Measurements from ENCODE around the gene SCFD2. TPM values are rescaled to one million over a fixed set of nuclear protein-coding genes. Genes with fewer than 3 reads are reported as not detected.

Gene SCFD2
- total and polyA plus RNA-seq, 2 of the 8 experiments (the other 6 are each of a cell fraction or from before 2014, with no cell fraction given) = 6.2 to 10.2 TPM

- Histone ChIP-seq H3K27me3 (replicated peaks in 1 of 4; ENCODE audit: control insufficient read depth in 3 of 4, extremely low read depth in 1 of 4, insufficient read depth in 3 of 4, low read length in 3 of 4) (peaks cover 0 to 1% (median 0%) of the 10 kb centered on the region in 4 experiments; a peak in 1 of 7 replicates), H2BK15ac (ENCODE audit: low read length) (no peak overlapping the region), H2BK120ac (replicated peaks; ENCODE audit: low read depth, low read length) (no peak overlapping the region), H3K4me1 (replicated peaks in 1 of 4; ENCODE audit: control insufficient read depth in 3 of 4, insufficient read depth in 4 of 4, low read length in 3 of 4) (no peaks in the 10 kb centered on the region; a peak in 1 of 7 replicates), H4K8ac (ENCODE audit: extremely low read depth, insufficient read depth, low read length) (no peak overlapping the region), H3K27ac (ENCODE audit: low read depth, low read length) (no peak overlapping the region), H3K4me3 (ENCODE audit: extremely low read depth in 1 of 4, insufficient read depth in 2 of 4, low read depth in 3 of 4, low read length in 4 of 4) (no peak overlapping the region), H3K79me2 (ENCODE audit: control insufficient read depth in 1 of 2, insufficient read depth in 2 of 2, low read length in 2 of 2) (no peaks in the 10 kb centered on the region), H3K23ac (ENCODE audit: insufficient read length) (no peak overlapping the region), H3K14ac (ENCODE audit: insufficient read length) (no peak overlapping the region), H3K9ac (replicated peaks in 1 of 4; ENCODE audit: extremely low read depth in 1 of 4, low read depth in 3 of 4, low read length in 3 of 4) (no peak overlapping the region), H3K18ac (ENCODE audit: extremely low read depth, low read length) (no peak overlapping the region), H2AK5ac (ENCODE audit: low read depth, low read length) (no peak overlapping the region), H3K56ac (replicated peaks; ENCODE audit: insufficient read length, low read depth, low read length) (no peak overlapping the region), H2AFZ (ENCODE audit: low read length) (no peak overlapping the region), H4K91ac (replicated peaks; ENCODE audit: insufficient read length, low read length) (no peak overlapping the region), H4K20me1 (replicated peaks in 1 of 2; ENCODE audit: control insufficient read depth in 1 of 2, insufficient read depth in 2 of 2, low read length in 2 of 2) (no peaks in the 10 kb centered on the region), H3K23me2 (ENCODE audit: low read depth, low read length) (no peaks in the 10 kb centered on the region), H2BK12ac (ENCODE audit: low read depth, low read length) (no peak overlapping the region), H2BK20ac (ENCODE audit: low read length) (no peak overlapping the region), H3K4ac (replicated peaks; ENCODE audit: insufficient read length, low read depth, low read length) (no peak overlapping the region), H2BK5ac (ENCODE audit: low read depth, low read length) (no peak overlapping the region), H3K4me2 (ENCODE audit: insufficient read depth in 1 of 2, low read depth in 2 of 2, low read length in 2 of 2) (no peak overlapping the region), H3K9me3 (ENCODE audit: insufficient read depth in 2 of 2, low read depth in 1 of 2, low read length in 1 of 2) (no peaks in the 10 kb centered on the region), H3K36me3 (ENCODE audit: control insufficient read depth in 2 of 4, insufficient read depth in 4 of 4, low read length in 3 of 4) (no peaks in the 10 kb centered on the region), H4K5ac (ENCODE audit: insufficient read length, low read depth, low read length) (no peak overlapping the region), H3K79me1 (ENCODE audit: low read depth, low read length) (no peaks in the 10 kb centered on the region)
- 89% methylated on average over 4 of the region's 4 CpGs; no CpG with 5 or more reads in 1 of the 2 experiments for WGBS, 2 experiments (ENCODE audit: extremely low coverage in 1 of 2, insufficient coverage in 1 of 2, insufficient read length in 1 of 2, insufficient replicate concordance in 2 of 2, low coverage in 1 of 2, low lambda C conversion rate in 2 of 2, missing lambda C conversion rate in 1 of 2)
- DNase-seq (ENCODE audit: low read depth in 1 of 2, low spot score in 2 of 2) (no peak), FAIRE-seq (no peak)
- TF ChIP-seq RXRA (IDR thresholded peaks at IDR 0.05; ENCODE audit: insufficient read depth, low read depth, low read length) (no peak), GTF2F1 (IDR thresholded peaks at IDR 0.05; ENCODE audit: borderline replicate concordance, low read depth, low read length) (no peak), POU5F1 (IDR thresholded peaks at IDR 0.05; ENCODE audit: low read depth, low read length) (no peak), CHD2 (IDR thresholded peaks at IDR 0.05; ENCODE audit: low read length) (no peak), SRF (IDR thresholded peaks at IDR 0.05; ENCODE audit: low read depth, low read length) (no peak), SP1 (IDR thresholded peaks at IDR 0.05; ENCODE audit: low read depth, low read length) (no peak), POLR2AphosphoS5 (IDR thresholded peaks at IDR 0.05; ENCODE audit: low read depth, low read length) (no peak), CBX5 (IDR thresholded peaks at IDR 0.05; ENCODE audit: low read depth, low read length) (no peak), EP300 (IDR thresholded peaks at IDR 0.05; ENCODE audit: borderline replicate concordance in 1 of 2, low read depth in 2 of 2, low read length in 2 of 2) (no peak), SAP30 (IDR thresholded peaks at IDR 0.05; ENCODE audit: insufficient read depth, insufficient replicate concordance, low read length) (no peak), BACH1 (IDR thresholded peaks at IDR 0.05; ENCODE audit: low read length) (no peak), TBP (IDR thresholded peaks at IDR 0.05; ENCODE audit: low read depth, low read length) (no peak), CEBPB (IDR thresholded peaks at IDR 0.05; ENCODE audit: low read depth, low read length) (no peak), MAFK (IDR thresholded peaks at IDR 0.05; ENCODE audit: low read depth, low read length) (no peak), TCF12 (IDR thresholded peaks at IDR 0.05; ENCODE audit: low read depth, low read length) (no peak), RFX5 (IDR thresholded peaks at IDR 0.05; ENCODE audit: borderline replicate concordance, low read depth, low read length) (no peak)
- ChIA-PET POLR2A (ENCODE audit: partially characterized antibody) (no interaction called here), CTCF (ENCODE audit: partially characterized antibody) (no interaction called here)
Observed at GRCh38 chr4:53128231-53128630, 237.6 kb downstream of the SCFD2 start.

Measured in H1 (cell line).